Hepatocyte (in vitro differentiated cells): ENCODE data around the gene MT1M.

Source experiments
- EZH2 ChIP-seq: fragments of 200-600 bp; sonication (generic); IDR thresholded peaks from 2 replicates; pipeline ENCODE4 v1.6.1; 2016; ENCODE audit warnings: antibody characterized with exemption, mild to moderate bottlenecking, borderline replicate concordance
- EZH2phosphoT487 ChIP-seq: fragments of 200-600 bp; sonication (generic); IDR thresholded peaks from one replicate; pipeline ENCODE4 v1.6.1; 2018; ENCODE audit warnings: antibody characterized with exemption, mild to moderate bottlenecking, low read depth, moderate library complexity; ENCODE audit not compliant: unreplicated experiment, severe bottlenecking
- TF ChIP-seq, protein P1 (sequence below): fragments of 200-600 bp; sonication (generic); IDR thresholded peaks from 2 replicates; pipeline ENCODE4 v1.5.1; 2016; ENCODE audit warnings: antibody characterized with exemption, mild to moderate bottlenecking; ENCODE audit not compliant: poor library complexity

DNA sequence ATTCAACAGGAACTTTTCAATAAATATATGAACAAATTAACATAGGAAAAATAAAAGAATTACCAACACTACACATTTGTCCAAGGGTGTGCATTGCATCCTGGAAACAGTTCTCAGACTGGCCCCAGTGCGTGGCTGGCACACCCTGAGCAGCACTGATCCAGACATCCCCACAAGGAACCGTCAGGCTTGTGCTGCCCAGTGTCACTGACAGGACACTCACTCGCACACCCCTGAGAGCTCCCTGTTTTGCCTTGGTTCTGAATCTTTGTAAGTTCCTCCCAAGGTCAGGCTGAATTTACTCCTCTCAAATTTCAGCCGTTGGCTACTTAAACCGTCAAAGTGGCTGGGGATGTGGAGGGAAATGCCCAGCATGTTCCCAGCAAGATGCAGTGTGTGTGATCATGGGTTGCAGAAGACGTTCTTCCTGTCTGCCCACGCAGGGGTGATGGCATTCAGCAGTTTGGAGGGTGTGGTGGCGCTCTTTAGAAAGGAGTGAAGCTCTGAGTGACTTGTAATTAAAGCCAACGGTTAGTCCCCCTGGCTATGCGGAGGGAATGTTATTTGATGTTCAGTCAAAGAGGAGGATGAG lies 22.3 kb upstream of the MT1M start:
- TF ChIP-seq, protein P1, sequence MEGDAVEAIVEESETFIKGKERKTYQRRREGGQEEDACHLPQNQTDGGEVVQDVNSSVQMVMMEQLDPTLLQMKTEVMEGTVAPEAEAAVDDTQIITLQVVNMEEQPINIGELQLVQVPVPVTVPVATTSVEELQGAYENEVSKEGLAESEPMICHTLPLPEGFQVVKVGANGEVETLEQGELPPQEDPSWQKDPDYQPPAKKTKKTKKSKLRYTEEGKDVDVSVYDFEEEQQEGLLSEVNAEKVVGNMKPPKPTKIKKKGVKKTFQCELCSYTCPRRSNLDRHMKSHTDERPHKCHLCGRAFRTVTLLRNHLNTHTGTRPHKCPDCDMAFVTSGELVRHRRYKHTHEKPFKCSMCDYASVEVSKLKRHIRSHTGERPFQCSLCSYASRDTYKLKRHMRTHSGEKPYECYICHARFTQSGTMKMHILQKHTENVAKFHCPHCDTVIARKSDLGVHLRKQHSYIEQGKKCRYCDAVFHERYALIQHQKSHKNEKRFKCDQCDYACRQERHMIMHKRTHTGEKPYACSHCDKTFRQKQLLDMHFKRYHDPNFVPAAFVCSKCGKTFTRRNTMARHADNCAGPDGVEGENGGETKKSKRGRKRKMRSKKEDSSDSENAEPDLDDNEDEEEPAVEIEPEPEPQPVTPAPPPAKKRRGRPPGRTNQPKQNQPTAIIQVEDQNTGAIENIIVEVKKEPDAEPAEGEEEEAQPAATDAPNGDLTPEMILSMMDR: no peak
- TF ChIP-seq EZH2 (no peak), EZH2phosphoT487 (no peak)
